ENCODE results near the gene ARL3.

ARL3 gene

DNA sequence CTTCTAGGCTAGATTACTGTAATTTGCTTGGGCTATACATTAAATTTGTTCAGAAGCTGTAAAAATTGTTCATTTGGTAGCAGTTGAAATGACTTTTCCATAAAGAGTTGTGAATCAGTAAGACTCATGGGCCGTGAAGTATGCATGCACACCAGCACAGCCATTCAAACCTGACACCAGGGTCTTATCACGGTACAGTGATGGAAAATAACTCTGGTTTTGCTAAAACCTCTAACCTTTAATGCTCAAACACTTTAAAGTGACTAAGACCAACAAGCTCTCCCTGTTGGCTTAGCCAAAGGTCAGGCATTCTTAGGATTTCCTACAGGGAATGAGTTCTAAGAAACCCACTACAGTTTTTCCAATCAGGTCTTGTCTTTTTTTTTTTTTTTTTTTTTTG is 11.5 kb downstream of the ARL3 start:
- DNase-seq (ENCODE audit: low spot score), result no peak
- Histone ChIP-seq H3K27ac (replicated peaks; ENCODE audit: low read length) (no peak overlapping the region), H3K18ac (ENCODE audit: low read length) (no peak overlapping the region), H3K36me3 (replicated peaks in 1 of 2; ENCODE audit: control insufficient read depth in 2 of 2, insufficient read depth in 2 of 2, low read length in 2 of 2) (peaks cover 19 to 51% of the 10 kb centered on the region in 2 donors), H2BK15ac (ENCODE audit: low read length) (no peak overlapping the region), H2AFZ (ENCODE audit: low read length) (no peak overlapping the region), H3K4me1 (ENCODE audit: control insufficient read depth in 2 of 2, insufficient read depth in 1 of 2, low read depth in 1 of 2, low read length in 2 of 2) (peaks cover 0 to 2% of the 10 kb centered on the region in 2 donors), H3K23ac (ENCODE audit: low read depth, low read length, poor library complexity) (no peak overlapping the region), H3K4ac (ENCODE audit: low read length) (no peak overlapping the region), H3K79me1 (ENCODE audit: low read depth, low read length) (peaks cover 4% of the 10 kb centered on the region), H3K9ac (ENCODE audit: low read depth, low read length, poor library complexity) (no peak overlapping the region), H2BK12ac (ENCODE audit: low read length) (no peak overlapping the region), H3K27me3 (ENCODE audit: control insufficient read depth in 3 of 3, insufficient read depth in 3 of 3, low read depth in 1 of 3, low read length in 3 of 3) (no peaks in the 10 kb centered on the region), H4K91ac (ENCODE audit: low read depth, low read length, poor library complexity) (no peak overlapping the region), H2BK5ac (ENCODE audit: low read length) (no peak overlapping the region), H3K14ac (ENCODE audit: low read length) (no peak overlapping the region), H2AK5ac (ENCODE audit: low read depth, low read length) (no peak overlapping the region), H3K4me3 (ENCODE audit: low read length in 2 of 2) (no peak overlapping the region), H3K9me3 (replicated peaks in 1 of 2; ENCODE audit: control insufficient read depth in 2 of 2, insufficient read depth in 1 of 2, low read depth in 1 of 2, low read length in 2 of 2) (peaks cover 0 to 2% of the 10 kb centered on the region in 2 donors), H2BK120ac (ENCODE audit: low read depth, low read length) (no peak overlapping the region), H4K8ac (ENCODE audit: low read depth, low read length) (no peak overlapping the region), H3K4me2 (ENCODE audit: insufficient read depth, low read length, poor library complexity, severe bottlenecking) (no peak overlapping the region)
- no CpG with 5 or more reads among the region's 2 CpGs for WGBS, 2 donors (ENCODE audit: extremely low coverage in 2 of 2, insufficient read length in 2 of 2, insufficient replicate concordance in 1 of 2)

DNA sequence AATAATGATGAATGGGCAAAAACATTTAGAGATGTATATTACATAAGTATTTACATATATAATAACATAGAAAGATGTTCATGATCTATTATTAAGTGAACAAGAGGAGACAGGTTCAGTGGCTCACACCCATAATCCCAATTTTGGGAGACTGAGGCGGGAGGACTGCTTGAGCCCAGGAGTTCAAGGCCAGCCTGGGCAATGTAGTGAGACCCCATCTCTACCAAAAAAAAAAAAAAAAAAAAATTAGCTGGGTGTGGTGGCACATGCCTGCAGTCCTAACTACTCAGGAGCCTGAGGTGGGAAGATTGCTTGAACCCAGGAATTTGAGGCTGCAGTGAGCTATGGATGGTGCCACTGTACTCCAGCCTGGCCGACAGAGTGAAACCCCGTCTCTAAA is 12.4 kb downstream of the ARL3 start:
- Histone ChIP-seq H3K23ac (ENCODE audit: low read depth, low read length, poor library complexity) (no peak overlapping the region), H3K4me1 (ENCODE audit: control insufficient read depth in 2 of 2, insufficient read depth in 1 of 2, low read depth in 1 of 2, low read length in 2 of 2) (peaks cover 0 to 2% of the 10 kb centered on the region in 2 donors), H3K27me3 (ENCODE audit: control insufficient read depth in 3 of 3, insufficient read depth in 3 of 3, low read depth in 1 of 3, low read length in 3 of 3) (no peaks in the 10 kb centered on the region), H2BK5ac (ENCODE audit: low read length) (no peak overlapping the region), H3K9ac (ENCODE audit: low read depth, low read length, poor library complexity) (no peak overlapping the region), H2BK15ac (ENCODE audit: low read length) (no peak overlapping the region), H3K4me3 (ENCODE audit: low read length in 2 of 2) (no peak overlapping the region), H3K27ac (replicated peaks; ENCODE audit: low read length) (no peak overlapping the region), H3K36me3 (replicated peaks in 1 of 2; ENCODE audit: control insufficient read depth in 2 of 2, insufficient read depth in 2 of 2, low read length in 2 of 2) (peaks cover 22 to 60% of the 10 kb centered on the region in 2 donors), H2BK120ac (ENCODE audit: low read depth, low read length) (no peak overlapping the region), H3K4me2 (ENCODE audit: insufficient read depth, low read length, poor library complexity, severe bottlenecking) (no peak overlapping the region), H4K8ac (ENCODE audit: low read depth, low read length) (no peak overlapping the region), H4K91ac (ENCODE audit: low read depth, low read length, poor library complexity) (no peak overlapping the region), H2AK5ac (ENCODE audit: low read depth, low read length) (no peak overlapping the region), H3K9me3 (replicated peaks in 1 of 2; ENCODE audit: control insufficient read depth in 2 of 2, insufficient read depth in 1 of 2, low read depth in 1 of 2, low read length in 2 of 2) (peaks cover 0 to 2% of the 10 kb centered on the region in 2 donors), H3K4ac (ENCODE audit: low read length) (no peak overlapping the region), H3K14ac (ENCODE audit: low read length) (no peak overlapping the region), H2AFZ (ENCODE audit: low read length) (no peak overlapping the region), H3K18ac (ENCODE audit: low read length) (no peak overlapping the region), H2BK12ac (ENCODE audit: low read length) (no peak overlapping the region), H3K79me1 (ENCODE audit: low read depth, low read length) (peaks cover 5% of the 10 kb centered on the region)
- no peak for DNase-seq (ENCODE audit: low spot score)
- WGBS, 2 donors (ENCODE audit: extremely low coverage in 2 of 2, insufficient read length in 2 of 2, insufficient replicate concordance in 1 of 2), result no CpG with 5 or more reads among the region's 3 CpGs

DNA sequence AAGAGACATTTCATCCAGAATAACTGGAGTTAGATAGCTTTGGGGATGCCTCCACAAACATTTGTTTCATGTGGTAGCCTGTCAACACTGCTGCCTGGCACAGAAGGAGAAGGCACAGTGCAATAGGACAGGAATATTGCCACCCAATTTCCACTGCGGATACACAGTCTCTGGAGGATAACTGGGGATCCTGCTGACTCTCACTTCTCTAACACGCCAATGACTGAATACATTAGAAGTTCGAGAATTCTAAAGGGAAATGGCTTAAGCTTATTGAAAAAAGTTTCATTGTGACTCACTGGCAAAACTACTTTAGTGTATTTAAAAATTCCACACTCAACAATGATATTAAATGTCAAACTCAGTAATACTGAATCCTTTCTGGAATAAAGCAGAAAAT is 12.9 kb downstream of the ARL3 start:
- no peak overlapping the region for H3K14ac ChIP-seq (ENCODE audit: low read length)
- peaks cover 26 to 65% of the 10 kb centered on the region in 2 donors for H3K36me3 ChIP-seq (replicated peaks in 1 of 2; ENCODE audit: control insufficient read depth in 2 of 2, insufficient read depth in 2 of 2, low read length in 2 of 2)
- no peak overlapping the region for H3K27ac ChIP-seq (replicated peaks; ENCODE audit: low read length)
- H2AFZ ChIP-seq (ENCODE audit: low read length), result no peak overlapping the region
- no peaks in the 10 kb centered on the region for H3K27me3 ChIP-seq (ENCODE audit: control insufficient read depth in 3 of 3, insufficient read depth in 3 of 3, low read depth in 1 of 3, low read length in 3 of 3)
- H2BK5ac ChIP-seq (ENCODE audit: low read length), result no peak overlapping the region
- no CpG with 5 or more reads among the region's 3 CpGs for WGBS, 2 donors (ENCODE audit: extremely low coverage in 2 of 2, insufficient read length in 2 of 2, insufficient replicate concordance in 1 of 2)
- peaks cover 6% of the 10 kb centered on the region for H3K79me1 ChIP-seq (ENCODE audit: low read depth, low read length)
- peaks cover 0 to 2% of the 10 kb centered on the region in 2 donors for H3K4me1 ChIP-seq (ENCODE audit: control insufficient read depth in 2 of 2, insufficient read depth in 1 of 2, low read depth in 1 of 2, low read length in 2 of 2)
- no peak overlapping the region for H2BK12ac ChIP-seq (ENCODE audit: low read length)
- H4K8ac ChIP-seq (ENCODE audit: low read depth, low read length), result no peak overlapping the region
- no peak overlapping the region for H3K23ac ChIP-seq (ENCODE audit: low read depth, low read length, poor library complexity)
- H2AK5ac ChIP-seq (ENCODE audit: low read depth, low read length), result no peak overlapping the region
- no peak for DNase-seq (ENCODE audit: low spot score)
- H4K91ac ChIP-seq (ENCODE audit: low read depth, low read length, poor library complexity), result no peak overlapping the region
- H2BK15ac ChIP-seq (ENCODE audit: low read length), result no peak overlapping the region
- H3K4me2 ChIP-seq (ENCODE audit: insufficient read depth, low read length, poor library complexity, severe bottlenecking), result no peak overlapping the region
- H3K9ac ChIP-seq (ENCODE audit: low read depth, low read length, poor library complexity), result no peak overlapping the region
- no peak overlapping the region for H3K18ac ChIP-seq (ENCODE audit: low read length)
- H3K4ac ChIP-seq (ENCODE audit: low read length), result no peak overlapping the region
- no peak overlapping the region for H3K4me3 ChIP-seq (ENCODE audit: low read length in 2 of 2)
- H2BK120ac ChIP-seq (ENCODE audit: low read depth, low read length), result no peak overlapping the region
- H3K9me3 ChIP-seq (replicated peaks in 1 of 2; ENCODE audit: control insufficient read depth in 2 of 2, insufficient read depth in 1 of 2, low read depth in 1 of 2, low read length in 2 of 2), result peaks cover 0 to 3% of the 10 kb centered on the region in 2 donors

DNA sequence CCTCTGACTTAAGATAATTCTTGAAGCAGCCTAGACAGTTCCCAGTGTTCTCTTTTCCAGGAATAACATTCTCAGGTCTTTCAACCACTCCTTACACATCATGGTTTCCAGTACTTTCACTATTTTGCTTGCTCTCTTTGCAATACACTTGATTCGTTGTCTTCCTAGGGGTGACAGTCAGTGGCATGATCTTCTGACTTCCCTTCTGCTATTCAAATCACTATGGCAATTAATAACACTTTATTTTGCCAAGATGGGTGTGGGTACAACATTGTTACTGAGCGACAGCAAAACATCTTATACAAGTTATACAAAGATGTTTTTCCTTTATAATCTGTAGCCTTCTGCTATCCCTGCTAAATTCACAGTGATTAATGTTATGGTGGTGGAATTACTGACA is 15.3 kb downstream of the ARL3 start:
- H3K79me1 ChIP-seq (ENCODE audit: low read depth, low read length), result peaks cover 2% of the 10 kb centered on the region
- no CpG with 5 or more reads among the region's 2 CpGs for WGBS, 2 donors (ENCODE audit: extremely low coverage in 2 of 2, insufficient read length in 2 of 2, insufficient replicate concordance in 1 of 2)
- H3K18ac ChIP-seq (ENCODE audit: low read length), result no peak overlapping the region

More for the DNA sequence above, 15.3 kb downstream of the ARL3 start:
- no peak overlapping the region for H2BK120ac ChIP-seq (ENCODE audit: low read depth, low read length)
- no peak overlapping the region for H4K8ac ChIP-seq (ENCODE audit: low read depth, low read length)
- no peaks in the 10 kb centered on the region for H3K27me3 ChIP-seq (ENCODE audit: control insufficient read depth in 3 of 3, insufficient read depth in 3 of 3, low read depth in 1 of 3, low read length in 3 of 3)
- peaks cover 0 to 1% of the 10 kb centered on the region in 2 donors for H3K9me3 ChIP-seq (replicated peaks in 1 of 2; ENCODE audit: control insufficient read depth in 2 of 2, insufficient read depth in 1 of 2, low read depth in 1 of 2, low read length in 2 of 2)
- no peak overlapping the region for H3K23ac ChIP-seq (ENCODE audit: low read depth, low read length, poor library complexity)
- H4K91ac ChIP-seq (ENCODE audit: low read depth, low read length, poor library complexity), result no peak overlapping the region
- no peak overlapping the region for H2BK15ac ChIP-seq (ENCODE audit: low read length)
- H2BK12ac ChIP-seq (ENCODE audit: low read length), result no peak overlapping the region
- H3K36me3 ChIP-seq (replicated peaks in 1 of 2; ENCODE audit: control insufficient read depth in 2 of 2, insufficient read depth in 2 of 2, low read length in 2 of 2), result peaks cover 20 to 73% of the 10 kb centered on the region in 2 donors
- H2BK5ac ChIP-seq (ENCODE audit: low read length), result no peak overlapping the region
- no peak overlapping the region for H3K4me2 ChIP-seq (ENCODE audit: insufficient read depth, low read length, poor library complexity, severe bottlenecking)
- no peak overlapping the region for H3K27ac ChIP-seq (replicated peaks; ENCODE audit: low read length)
- no peak overlapping the region for H3K4ac ChIP-seq (ENCODE audit: low read length)
- no peak overlapping the region for H3K9ac ChIP-seq (ENCODE audit: low read depth, low read length, poor library complexity)
- H3K14ac ChIP-seq (ENCODE audit: low read length), result no peak overlapping the region
- H2AK5ac ChIP-seq (ENCODE audit: low read depth, low read length), result no peak overlapping the region
- H2AFZ ChIP-seq (ENCODE audit: low read length), result no peak overlapping the region
- no peaks in the 10 kb centered on the region for H3K4me1 ChIP-seq (ENCODE audit: control insufficient read depth in 2 of 2, insufficient read depth in 1 of 2, low read depth in 1 of 2, low read length in 2 of 2)
- DNase-seq (ENCODE audit: low spot score), result no peak
- no peak overlapping the region for H3K4me3 ChIP-seq (ENCODE audit: low read length in 2 of 2)
